ENCODE measurements around the gene RPS8. TPM values are rescaled to one million over a fixed set of nuclear protein-coding genes. Genes with fewer than 3 reads are reported as not detected.

The RPS8 gene
- total RNA-seq, 1 experiment from 2014 or later = 2,296 TPM

DNA sequence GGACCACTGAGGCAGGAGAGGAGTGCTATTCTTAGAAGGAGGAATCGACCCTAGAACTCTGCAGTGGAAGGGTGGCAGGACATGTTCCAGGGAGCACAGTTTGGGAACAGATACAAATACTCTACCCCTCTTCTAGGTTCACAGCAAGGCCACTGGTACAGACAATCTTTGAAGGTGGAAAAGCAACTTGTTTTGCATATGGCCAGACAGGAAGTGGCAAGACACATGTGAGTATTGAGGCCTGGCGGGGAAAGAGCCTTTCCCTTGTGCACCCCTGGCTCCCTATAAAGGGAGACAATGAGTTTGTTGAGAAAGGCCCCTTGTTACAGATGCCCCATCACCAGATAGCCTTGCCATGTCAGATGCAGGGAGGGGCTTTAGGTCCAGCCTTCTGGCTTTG, 17.9 kb upstream of the RPS8 start (continued):
- TF ChIP-seq ZNF274 (IDR thresholded peaks at IDR 0.05; ENCODE audit: low read depth, low read length) = no peak
- TF ChIP-seq RAD21 (IDR thresholded peaks at IDR 0.05; ENCODE audit: low read depth) = no peak
- TF ChIP-seq, protein P1, sequence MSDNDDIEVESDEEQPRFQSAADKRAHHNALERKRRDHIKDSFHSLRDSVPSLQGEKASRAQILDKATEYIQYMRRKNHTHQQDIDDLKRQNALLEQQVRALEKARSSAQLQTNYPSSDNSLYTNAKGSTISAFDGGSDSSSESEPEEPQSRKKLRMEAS (IDR thresholded peaks at IDR 0.05) = no peak
- no peak for TF ChIP-seq ELF1 (IDR thresholded peaks at IDR 0.05; ENCODE audit: borderline replicate concordance, low read depth)
- no peak for TF ChIP-seq CEBPB (IDR thresholded peaks at IDR 0.05; ENCODE audit: low read depth)
- no peak for TF ChIP-seq EZH2phosphoT487 (IDR thresholded peaks at IDR 0.05; ENCODE audit: borderline replicate concordance)
- TF ChIP-seq EGR1 (IDR thresholded peaks at IDR 0.05; ENCODE audit: low read depth) = no peak
- TF ChIP-seq, protein P2, sequence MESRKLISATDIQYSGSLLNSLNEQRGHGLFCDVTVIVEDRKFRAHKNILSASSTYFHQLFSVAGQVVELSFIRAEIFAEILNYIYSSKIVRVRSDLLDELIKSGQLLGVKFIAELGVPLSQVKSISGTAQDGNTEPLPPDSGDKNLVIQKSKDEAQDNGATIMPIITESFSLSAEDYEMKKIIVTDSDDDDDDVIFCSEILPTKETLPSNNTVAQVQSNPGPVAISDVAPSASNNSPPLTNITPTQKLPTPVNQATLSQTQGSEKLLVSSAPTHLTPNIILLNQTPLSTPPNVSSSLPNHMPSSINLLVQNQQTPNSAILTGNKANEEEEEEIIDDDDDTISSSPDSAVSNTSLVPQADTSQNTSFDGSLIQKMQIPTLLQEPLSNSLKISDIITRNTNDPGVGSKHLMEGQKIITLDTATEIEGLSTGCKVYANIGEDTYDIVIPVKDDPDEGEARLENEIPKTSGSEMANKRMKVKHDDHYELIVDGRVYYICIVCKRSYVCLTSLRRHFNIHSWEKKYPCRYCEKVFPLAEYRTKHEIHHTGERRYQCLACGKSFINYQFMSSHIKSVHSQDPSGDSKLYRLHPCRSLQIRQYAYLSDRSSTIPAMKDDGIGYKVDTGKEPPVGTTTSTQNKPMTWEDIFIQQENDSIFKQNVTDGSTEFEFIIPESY (IDR thresholded peaks at IDR 0.05; ENCODE audit: extremely low read depth, insufficient replicate concordance, low read length) = no peak

DNA sequence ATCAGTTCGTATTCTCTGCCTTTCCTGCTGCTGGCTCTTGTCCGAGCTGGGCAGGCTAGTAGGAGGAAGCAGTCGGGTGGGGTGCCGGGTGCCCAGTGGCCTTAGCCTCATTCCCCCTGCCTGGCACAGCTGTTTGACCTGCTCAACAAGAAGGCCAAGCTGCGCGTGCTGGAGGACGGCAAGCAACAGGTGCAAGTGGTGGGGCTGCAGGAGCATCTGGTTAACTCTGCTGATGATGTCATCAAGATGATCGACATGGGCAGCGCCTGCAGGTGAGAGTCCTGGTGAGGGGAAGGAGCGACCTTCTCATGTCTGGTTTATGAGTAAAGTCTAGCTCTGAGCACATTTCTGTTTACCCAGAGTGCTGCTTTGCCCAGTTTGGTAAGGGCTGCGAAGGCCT, 16.3 kb upstream of the RPS8 start:
- POLR2A ChIA-PET = interaction anchor here (1.2 kb wide), 1 partner anchor 15 kb away, joined by 3 read pairs; no protein-coding TSS in a partner anchor
- Histone ChIP-seq H3K27ac (ENCODE audit: low read depth, low read length) (no peak overlapping the region), H2AFZ (ENCODE audit: low read depth, low read length, poor library complexity, severe bottlenecking) (no peak overlapping the region), H3K27me3 (ENCODE audit: insufficient read depth, low read length) (no peaks in the 10 kb centered on the region), H3K36me3 (ENCODE audit: control insufficient read depth in 1 of 2, insufficient read depth in 2 of 2, low read length in 2 of 2) (peaks cover 50 to 82% of the 10 kb centered on the region in 2 experiments), H3K9me3 (ENCODE audit: control insufficient read depth in 1 of 2, insufficient read depth in 1 of 2, low read depth in 1 of 2, low read length in 2 of 2) (no peaks in the 10 kb centered on the region), H3K4me1 (ENCODE audit: control insufficient read depth in 1 of 2, insufficient read depth in 2 of 2, low read length in 2 of 2) (no peaks in the 10 kb centered on the region), H3K9ac (ENCODE audit: low read length) (no peak overlapping the region), H3K79me2 (ENCODE audit: insufficient read depth, low read length) (no peaks in the 10 kb centered on the region), H4K20me1 (ENCODE audit: insufficient read depth) (no peaks in the 10 kb centered on the region), H3K4me2 (ENCODE audit: low read length) (no peak overlapping the region), H3K9me2 (ENCODE audit: insufficient read depth) (no peaks in the 10 kb centered on the region), H3K4me3 (replicated peaks in 1 of 2; ENCODE audit: low read depth in 1 of 2, low read length in 2 of 2) (no peak overlapping the region)
- RAD21 ChIA-PET (ENCODE audit: low non-redundant PET in 1 of 2, low total read pairs in 2 of 2, uncharacterized antibody in 2 of 2, unreplicated experiment in 2 of 2) = no interaction called here
- intact Hi-C loops (cut with micrococcal nuclease) = no loop called here
- ATAC-seq (no peak), DNase-seq (ENCODE audit: low read depth, low spot score) (no peak)
- TF ChIP-seq, protein P1 (IDR thresholded peaks at IDR 0.05) = no peak
- no peak for TF ChIP-seq SP1 (IDR thresholded peaks at IDR 0.05; ENCODE audit: low read depth)
- TF ChIP-seq POLR2A (IDR thresholded peaks at IDR 0.05; ENCODE audit: borderline replicate concordance, extremely low read depth, insufficient read depth, insufficient read length) = no peak
- TF ChIP-seq, protein P3, sequence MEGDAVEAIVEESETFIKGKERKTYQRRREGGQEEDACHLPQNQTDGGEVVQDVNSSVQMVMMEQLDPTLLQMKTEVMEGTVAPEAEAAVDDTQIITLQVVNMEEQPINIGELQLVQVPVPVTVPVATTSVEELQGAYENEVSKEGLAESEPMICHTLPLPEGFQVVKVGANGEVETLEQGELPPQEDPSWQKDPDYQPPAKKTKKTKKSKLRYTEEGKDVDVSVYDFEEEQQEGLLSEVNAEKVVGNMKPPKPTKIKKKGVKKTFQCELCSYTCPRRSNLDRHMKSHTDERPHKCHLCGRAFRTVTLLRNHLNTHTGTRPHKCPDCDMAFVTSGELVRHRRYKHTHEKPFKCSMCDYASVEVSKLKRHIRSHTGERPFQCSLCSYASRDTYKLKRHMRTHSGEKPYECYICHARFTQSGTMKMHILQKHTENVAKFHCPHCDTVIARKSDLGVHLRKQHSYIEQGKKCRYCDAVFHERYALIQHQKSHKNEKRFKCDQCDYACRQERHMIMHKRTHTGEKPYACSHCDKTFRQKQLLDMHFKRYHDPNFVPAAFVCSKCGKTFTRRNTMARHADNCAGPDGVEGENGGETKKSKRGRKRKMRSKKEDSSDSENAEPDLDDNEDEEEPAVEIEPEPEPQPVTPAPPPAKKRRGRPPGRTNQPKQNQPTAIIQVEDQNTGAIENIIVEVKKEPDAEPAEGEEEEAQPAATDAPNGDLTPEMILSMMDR (IDR thresholded peaks at IDR 0.05 in 2 of 3, conservative IDR thresholded peaks at IDR 0.05 in 1 of 3; ENCODE audit: borderline replicate concordance in 1 of 3, insufficient read depth in 1 of 3, low read depth in 2 of 3, low read length in 2 of 3) = no peak
- TF ChIP-seq, protein P4, sequence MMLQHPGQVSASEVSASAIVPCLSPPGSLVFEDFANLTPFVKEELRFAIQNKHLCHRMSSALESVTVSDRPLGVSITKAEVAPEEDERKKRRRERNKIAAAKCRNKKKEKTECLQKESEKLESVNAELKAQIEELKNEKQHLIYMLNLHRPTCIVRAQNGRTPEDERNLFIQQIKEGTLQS (IDR thresholded peaks at IDR 0.05) = no peak
- no peak for TF ChIP-seq RAD21 (IDR thresholded peaks at IDR 0.05; ENCODE audit: low read depth)
- no peak for TF ChIP-seq TCF7L2 (IDR thresholded peaks at IDR 0.05; ENCODE audit: borderline replicate concordance, extremely low read depth, insufficient read depth, insufficient read length)
- TF ChIP-seq POLR2AphosphoS5 (IDR thresholded peaks at IDR 0.05; ENCODE audit: low read depth, low read length) = no peak
- no peak for TF ChIP-seq JUND (IDR thresholded peaks at IDR 0.05)
- CTCF ChIA-PET = no interaction called here
- BruUV-seq (replicated peaks) = no TSS peak

Data from HCT116 (cell line).